OCI-LY3 (cell line): ENCODE data around the gene CLRN3.

ENCODE experiments used
- H2AFZ ChIP-seq: fragments of 200-600, 300-600 bp; shearing (Covaris generic); 2 replicates; pipeline ENCODE4 v1.6.0; 2014; ENCODE audit warnings: antibody characterized with exemption, low read depth, low read length
- H3K27ac ChIP-seq: fragments of 200-600, 300-600 bp; sonication (generic); 2 replicates; pipeline ENCODE4 v1.5.1; 2014; ENCODE audit warnings: mild to moderate bottlenecking, low read length, moderate library complexity, mixed read lengths
- H3K27me3 ChIP-seq: fragments of 200-600, 300-600 bp; sonication (generic); 2 replicates; pipeline ENCODE4 v1.6.1; 2014; ENCODE audit warnings: low read depth, low read length, mixed read lengths
- H3K36me3 ChIP-seq: fragments of 200-600, 300-600 bp; sonication (generic); replicated peaks from 2 replicates; pipeline ENCODE3; 2014; ENCODE audit warnings: low read depth, low read length, mixed read lengths
- H3K4me1 ChIP-seq: fragments of 300-600, 200-600 bp; sonication (generic); 2 replicates; pipeline ENCODE4 v1.6.1; 2014; ENCODE audit warnings: low read length, mixed read lengths
- H3K4me2 ChIP-seq: fragments of 200-600, 300-600 bp; sonication (generic); 2 replicates; pipeline ENCODE4 v1.6.1; 2014; ENCODE audit warnings: low read length, mixed read lengths
- H3K4me3 ChIP-seq: fragments of 300-600, 200-600 bp; sonication (generic); 2 replicates; pipeline ENCODE4 v1.5.1; 2014; ENCODE audit warnings: antibody characterized with exemption, mild to moderate bottlenecking, low read length, moderate library complexity
- H3K79me2 ChIP-seq: fragments of 300-600, 200-600 bp; shearing (Covaris generic); 2 replicates; pipeline ENCODE4 v1.6.1; 2014; ENCODE audit warnings: mild to moderate bottlenecking, low read length, mixed read lengths
- H3K9ac ChIP-seq: fragments of 300-600, 200-600 bp; shearing (Covaris generic); 2 replicates; pipeline ENCODE4 v1.6.0; 2014; ENCODE audit warnings: mild to moderate bottlenecking, low read length, moderate library complexity
- H3K9me3 ChIP-seq: fragments of 200-600, 300-600 bp; shearing (Covaris generic); 2 replicates; pipeline ENCODE4 v1.6.1; 2014; ENCODE audit warnings: low read length, mixed read lengths; ENCODE audit not compliant: insufficient read depth
- H4K20me1 ChIP-seq: fragments of 200-600, 300-600 bp; sonication (generic); 2 replicates; pipeline ENCODE4 v1.6.1; 2016; ENCODE audit warnings: low read length, mixed read lengths; ENCODE audit not compliant: insufficient read depth
- CTCF ChIP-seq: fragments of 200-600, 300-600 bp; sonication (generic); IDR thresholded peaks from 2 replicates; pipeline ENCODE4 v1.5.1; 2014; ENCODE audit warnings: antibody characterized with exemption, low read length, low read depth
- EZH2phosphoT487 ChIP-seq: fragments of 200-600 bp; shearing (Covaris generic); IDR thresholded peaks from 2 replicates; pipeline ENCODE4 v1.6.1; 2018; ENCODE audit warnings: antibody characterized with exemption, mixed run types, low read depth

Gene CLRN3

GRCh38 chr10:127882801-127883459 lies 9.8 kb downstream of the CLRN3 start:
- H2AFZ ChIP-seq, result no peak overlapping the region
- H3K36me3 ChIP-seq, result no peaks in the 10 kb centered on the region
- H3K9ac ChIP-seq, result no peak overlapping the region
- H3K4me1 ChIP-seq, result peaks cover 20% of the 10 kb centered on the region
- no peak for TF ChIP-seq CTCF
- H3K4me3 ChIP-seq, result no peak overlapping the region
- H4K20me1 ChIP-seq, result no peaks in the 10 kb centered on the region
- no peaks in the 10 kb centered on the region for H3K9me3 ChIP-seq
- no peak overlapping the region for H3K4me2 ChIP-seq
- H3K27ac ChIP-seq, result no peak overlapping the region
- H3K27me3 ChIP-seq, result no peaks in the 10 kb centered on the region
- no peaks in the 10 kb centered on the region for H3K79me2 ChIP-seq

- H3K4me2 ChIP-seq, result no peak overlapping the region
- TF ChIP-seq EZH2phosphoT487 (no peak), CTCF (no peak)
- no peak overlapping the region for H3K27ac ChIP-seq
These were observed 10.3 kb downstream of the CLRN3 start for GRCh38 chr10:127882391-127882790.

GRCh38 chr10:127881262-127881661 lies 11.5 kb downstream of the CLRN3 start:
- TF ChIP-seq EZH2phosphoT487 (no peak), CTCF (no peak)
- no peak overlapping the region for H3K27ac ChIP-seq
- no peaks in the 10 kb centered on the region for H4K20me1 ChIP-seq
- no peak overlapping the region for H3K4me2 ChIP-seq
- H3K9me3 ChIP-seq, result no peaks in the 10 kb centered on the region
- H3K36me3 ChIP-seq, result no peaks in the 10 kb centered on the region
- no peak overlapping the region for H3K4me3 ChIP-seq
- H3K4me1 ChIP-seq, result peaks cover 20% of the 10 kb centered on the region
- no peaks in the 10 kb centered on the region for H3K27me3 ChIP-seq
- H3K79me2 ChIP-seq, result no peaks in the 10 kb centered on the region
- no peak overlapping the region for H3K9ac ChIP-seq
- no peak overlapping the region for H2AFZ ChIP-seq

More at GRCh38 chr10:127882391-127882790, 10.3 kb downstream of the CLRN3 start:
- no peaks in the 10 kb centered on the region for H3K79me2 ChIP-seq
- H3K9ac ChIP-seq, result no peak overlapping the region
- H3K4me3 ChIP-seq, result no peak overlapping the region
- H4K20me1 ChIP-seq, result no peaks in the 10 kb centered on the region
- H3K9me3 ChIP-seq, result no peaks in the 10 kb centered on the region
- peaks cover 20% of the 10 kb centered on the region for H3K4me1 ChIP-seq
- H2AFZ ChIP-seq, result no peak overlapping the region
- H3K36me3 ChIP-seq, result no peaks in the 10 kb centered on the region
- no peaks in the 10 kb centered on the region for H3K27me3 ChIP-seq

- no peak overlapping the region; the same call in 1 of the 2 replicates for H3K27ac ChIP-seq
- H3K79me2 ChIP-seq, result no peaks in the 10 kb centered on the region
- no peaks in the 10 kb centered on the region for H3K9me3 ChIP-seq
- no peak overlapping the region for H3K4me3 ChIP-seq
- H3K36me3 ChIP-seq, result no peaks in the 10 kb centered on the region
- H2AFZ ChIP-seq, result no peak overlapping the region
- H3K9ac ChIP-seq, result no peak overlapping the region
- TF ChIP-seq EZH2phosphoT487 (no peak), CTCF (no peak)
- H4K20me1 ChIP-seq, result no peaks in the 10 kb centered on the region
- peaks cover 20% of the 10 kb centered on the region for H3K4me1 ChIP-seq
- no peaks in the 10 kb centered on the region for H3K27me3 ChIP-seq
- peak overlapping the region; percentile 22; the same call in 1 of the 2 replicates for H3K4me2 ChIP-seq
These were observed 12.2 kb downstream of the CLRN3 start for GRCh38 chr10:127880557-127880956.
